Testis (tissue), 3 donors: Measurements from ENCODE around the gene PRM2. TPM values are rescaled to one million over a fixed set of nuclear protein-coding genes. Genes with fewer than 3 reads are reported as not detected.
"Not testable (repeated sequence)": the region's sequence is repeated elsewhere in the genome, so short reads cannot be mapped to it uniquely, and the experiment has no call there.

Experiments
- DNase-seq: peaks from one replicate; pipeline ENCODE4 v3.0.0-alpha.2; 2019
- H3K27ac ChIP-seq, 2 donors: fragments of 200-600 bp; sonication (generic); one replicate each; pipeline ENCODE4 v1.5.1; 2019
- H3K27me3 ChIP-seq: fragments of 200-600 bp; sonication (generic); one replicate; pipeline ENCODE4 v1.5.1; 2019
- H3K36me3 ChIP-seq: fragments of 200-600 bp; sonication (generic); one replicate; pipeline ENCODE4 v1.5.1; 2017; ENCODE audit warnings: low read depth; ENCODE audit errors: missing control alignments
- H3K4me1 ChIP-seq: fragments of 200-600 bp; sonication (generic); one replicate; pipeline ENCODE4 v1.5.1; 2019
- H3K4me3 ChIP-seq, 2 donors: fragments of 200-600 bp; sonication (generic); one replicate each; pipeline ENCODE4 v1.5.1; 2017 to 2019
- H3K9me3 ChIP-seq: fragments of 200-600 bp; sonication (generic); one replicate; pipeline ENCODE4 v1.5.1; 2017
- CTCF ChIP-seq, 3 experiments: fragments of 450-650 bp in 2 of 3; fragments of 200-600 bp in 1 of 3; sonication (generic) in 1 of 3; IDR thresholded peaks; one replicate each; pipeline ENCODE4 v1.5.1; 2016 to 2019; ENCODE audit warnings: antibody characterized with exemption in 3 of 3, mild to moderate bottlenecking in 2 of 3, moderate library complexity in 1 of 3
- POLR2A ChIP-seq: fragments of 450-650 bp; IDR thresholded peaks from one replicate; pipeline ENCODE4 v1.6.1; 2017; ENCODE audit warnings: antibody characterized with exemption, mild to moderate bottlenecking, moderate library complexity
- WGBS, 2 donors: methylation state at CpG; one replicate each; pipeline ENCODE4 v1.1.5; 2018; 5-methylcytosine and 5-hydroxymethylcytosine counted together
- intact Hi-C: fragments of 100-400 bp; cut with DNase I; formaldehyde crosslinking; loops from one replicate; pipeline ENCODE4 v1.15.1; 2023; ENCODE audit warnings: low total_unique reads
- polyA plus RNA-seq: library from polyadenylated mRNA; stranded (reverse); fragments of 350-450 nt; fragmentation: Illumina TruSeq; extraction: RNeasy Lipid Tissue Mini Kit (QIAGEN cat#74804); gene quantifications from one replicate; pipeline ENCODE4 v1.2.3, GENCODE V29; 2014; ENCODE audit warnings: low read depth, low replicate concordance; ENCODE audit not compliant: insufficient read depth
- total RNA-seq, 2 donors: library from RNA; depleted of rRNA; stranded (reverse); fragments of >200 nt; gene quantifications; one replicate each; pipeline ENCODE4 v1.2.3, GENCODE V29; 2016

Gene PRM2
- total and polyA plus RNA-seq, 3 donors from 2014 or later: 3,179 to 16,461 (median 12,441) TPM

GRCh38 chr16:11299865-11300559 lies 23.7 kb upstream of the PRM2 start:
- Histone ChIP-seq H3K4me3 (no peak overlapping the region), H3K27ac (no peak overlapping the region), H3K4me1 (peaks cover 16% of the 10 kb centered on the region), H3K9me3 (no peaks in the 10 kb centered on the region), H3K27me3 (no peaks in the 10 kb centered on the region), H3K36me3 (no peaks in the 10 kb centered on the region)
- no peak for TF ChIP-seq CTCF (IDR thresholded peaks at IDR 0.05)
- TF ChIP-seq POLR2A: no peak
- intact Hi-C loops: no loop called here
- DNase-seq: no peak
- WGBS, 2 donors: 91 to 93% methylated on average over 4 to 6 of the region's 6 CpGs

- H3K4me3 ChIP-seq, H3K27me3 ChIP-seq, H3K27ac ChIP-seq, DNase-seq, H3K36me3 ChIP-seq, H3K9me3 ChIP-seq, intact Hi-C loops: not testable (repeated sequence)
- 81 to 83% methylated on average over 13 of the region's 13 CpGs for whole genome bisulfite sequencing, 2 donors
- peaks cover 16% of the 10 kb centered on the region for H3K4me1 ChIP-seq
Observed at GRCh38 chr16:11298950-11299547, 22.8 kb upstream of the PRM2 start.

DNA sequence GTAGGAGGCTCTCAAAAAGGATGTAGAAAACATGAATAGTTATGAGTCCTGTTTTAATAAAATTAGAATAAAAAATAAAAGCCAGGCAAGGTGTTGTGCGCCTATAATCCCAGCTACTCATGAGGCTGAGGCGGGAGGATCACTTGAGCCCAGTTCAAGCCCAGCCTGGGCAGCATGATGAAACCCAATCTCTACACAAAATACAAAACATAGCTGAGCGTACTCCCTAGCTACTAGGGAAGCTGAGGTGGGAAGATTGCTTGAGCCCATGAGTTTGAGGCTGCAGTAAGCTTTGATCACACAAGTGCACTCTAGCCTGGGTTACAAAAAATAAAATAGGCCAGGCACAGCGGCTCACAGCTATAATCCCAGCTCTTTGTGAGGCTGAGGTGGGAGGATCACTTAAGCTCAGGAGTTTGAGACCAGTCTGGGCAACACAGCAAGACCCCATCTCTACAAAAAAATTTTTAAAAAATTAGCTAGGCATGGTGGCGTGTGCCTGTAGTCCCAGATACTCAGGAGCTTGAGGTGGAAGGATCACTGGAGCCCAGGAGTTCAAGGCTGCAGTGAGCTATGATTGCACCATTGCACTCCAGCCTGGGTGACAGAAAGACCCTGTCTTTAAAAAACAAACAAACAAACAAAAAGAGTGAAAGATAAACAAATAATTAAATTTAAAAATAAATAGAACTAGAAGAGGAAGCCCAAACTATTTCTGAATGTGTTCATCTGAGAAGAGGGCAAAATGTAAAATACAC lies 22.0 kb upstream of the PRM2 start:
- intact Hi-C loops: no loop called here
- H3K27ac ChIP-seq: no peak overlapping the region
- H3K27me3 ChIP-seq: no peaks in the 10 kb centered on the region
- WGBS, 2 donors: 74 to 87% methylated on average over 5 of the region's 5 CpGs
- no peaks in the 10 kb centered on the region for H3K9me3 ChIP-seq
- no peak for DNase-seq
- TF ChIP-seq CTCF (IDR thresholded peaks at IDR 0.05) (no peak), POLR2A (no peak)
- peaks cover 16% of the 10 kb centered on the region for H3K4me1 ChIP-seq
- no peaks in the 10 kb centered on the region for H3K36me3 ChIP-seq
- no peak overlapping the region for H3K4me3 ChIP-seq

- WGBS, 2 donors: 27 to 54% methylated on average over 10 to 19 of the region's 19 CpGs
- no peaks in the 10 kb centered on the region for H3K36me3 ChIP-seq
- no peaks in the 10 kb centered on the region for H3K27me3 ChIP-seq
- peaks cover 16% of the 10 kb centered on the region for H3K4me1 ChIP-seq
- peak; percentile 63 for DNase-seq
- TF ChIP-seq CTCF (IDR thresholded peaks at IDR 0.05) (no peak), POLR2A (no peak)
- H3K4me3 ChIP-seq: no peak overlapping the region
- H3K9me3 ChIP-seq: no peaks in the 10 kb centered on the region
- peak overlapping the region in 1 of 2 donors; percentile 44 for H3K27ac ChIP-seq
- intact Hi-C loops: no loop called here
Observed at GRCh38 chr16:11297492-11298142, 21.3 kb upstream of the PRM2 start.
